A549 (cell line): ENCODE measurements around the gene ZNF275.

Source experiments
- BHLHE40 ChIP-seq: IDR thresholded peaks from 2 replicates; pipeline ENCODE4 v1.6.1; 2012; ENCODE audit warnings: low read depth, low read length, inconsistent platforms
- CHD2 ChIP-seq: fragments of 150-350 bp; IDR thresholded peaks from 2 replicates; pipeline ENCODE4 v1.6.1; 2014; ENCODE audit warnings: low read length; ENCODE audit not compliant: partially characterized antibody
- EP300 ChIP-seq, 2 experiments: fragments of >200 bp; sonication (Bioruptor Twin); formaldehyde crosslinking; IDR thresholded peaks; 2 replicates in 1 of 2; 3 replicates in 1 of 2; pipeline ENCODE4 v1.6.1; 2016 to 2017
- ESRRA ChIP-seq: fragments of 150-350 bp; IDR thresholded peaks from 2 replicates; pipeline ENCODE4 v1.6.1; 2014; ENCODE audit warnings: mild to moderate bottlenecking, low read length, borderline replicate concordance
- FOSB ChIP-seq: fragments of 250-450 bp; sonication (Bioruptor Pico); IDR thresholded peaks from 2 replicates; pipeline ENCODE4 v1.5.0; 2020; ENCODE audit warnings: mild to moderate bottlenecking, moderate library complexity
- HOXA7 ChIP-seq: fragments of 250-450 bp; sonication (Bioruptor Pico); IDR thresholded peaks from 2 replicates; pipeline ENCODE4 v1.5.0; 2020; ENCODE audit warnings: mild to moderate bottlenecking, moderate library complexity
- MAFK ChIP-seq: fragments of 450-650 bp; IDR thresholded peaks from 2 replicates; pipeline ENCODE4 v1.6.1; 2014; ENCODE audit not compliant: partially characterized antibody
- POLR2A ChIP-seq: IDR thresholded peaks from 2 replicates; pipeline ENCODE4 v1.6.1; 2012; ENCODE audit warnings: mild to moderate bottlenecking, low read length
- RAD21 ChIP-seq, 2 experiments: fragments of >200 bp in 1 of 2; sonication (Bioruptor Twin) in 1 of 2; formaldehyde crosslinking in 1 of 2; IDR thresholded peaks in 1 of 2; conservative IDR thresholded peaks in 1 of 2; 2 replicates in 1 of 2; 3 replicates in 1 of 2; pipeline ENCODE4 v1.6.1; 2012 to 2018; ENCODE audit warnings: inconsistent platforms in 1 of 2
- REST ChIP-seq: fragments of 200-600 bp; sonication (generic); IDR thresholded peaks from 2 replicates; pipeline ENCODE4 v1.6.1; 2016; ENCODE audit warnings: antibody characterized with exemption, mild to moderate bottlenecking, moderate library complexity
- USF2 ChIP-seq: fragments of 450-650 bp; IDR thresholded peaks from 2 replicates; pipeline ENCODE4 v1.6.1; 2014; ENCODE audit warnings: antibody characterized with exemption
- TF ChIP-seq, protein P1 (sequence below): fragments of >200 bp; sonication (Bioruptor Twin); formaldehyde crosslinking; IDR thresholded peaks from 3 replicates; pipeline ENCODE4 v1.5.1; 2016
- TF ChIP-seq, protein P2 (sequence below): fragments of 250-450 bp; sonication (Bioruptor Pico); IDR thresholded peaks from 2 replicates; pipeline ENCODE4 v1.5.0; 2021; ENCODE audit warnings: mild to moderate bottlenecking, moderate library complexity, borderline replicate concordance

DNA sequence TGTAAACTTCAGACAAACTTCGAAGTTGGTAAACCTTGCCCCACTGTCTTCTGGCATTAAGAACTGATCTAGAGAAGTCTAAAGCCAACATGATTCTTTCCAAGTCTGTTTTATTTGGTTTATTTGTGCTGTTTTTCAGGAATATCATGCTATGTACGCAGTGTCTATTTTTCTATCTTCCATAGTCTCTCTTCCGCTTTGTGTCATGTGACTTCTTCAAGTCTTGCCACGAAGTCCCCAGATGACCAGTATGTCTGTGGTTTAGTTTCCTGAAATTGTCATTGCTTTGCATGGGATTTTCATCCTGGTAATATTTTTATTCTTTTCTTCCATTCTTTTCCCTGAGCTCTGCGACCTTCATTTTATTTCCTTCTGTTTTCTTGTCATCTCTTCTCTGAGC, 52.1 kb downstream of the ZNF275 start:
- TF ChIP-seq POLR2A (no peak), USF2 (no peak), ESRRA (no peak), BHLHE40 (no peak), EP300 (IDR thresholded peaks at IDR 0.05) (no peak), CHD2 (no peak), RAD21 (conservative IDR thresholded peaks at IDR 0.05 in 1 of 2, IDR thresholded peaks at IDR 0.05 in 1 of 2) (no peak), FOSB (no peak), REST (no peak), MAFK (no peak), HOXA7 (no peak)
- TF ChIP-seq, protein P1, sequence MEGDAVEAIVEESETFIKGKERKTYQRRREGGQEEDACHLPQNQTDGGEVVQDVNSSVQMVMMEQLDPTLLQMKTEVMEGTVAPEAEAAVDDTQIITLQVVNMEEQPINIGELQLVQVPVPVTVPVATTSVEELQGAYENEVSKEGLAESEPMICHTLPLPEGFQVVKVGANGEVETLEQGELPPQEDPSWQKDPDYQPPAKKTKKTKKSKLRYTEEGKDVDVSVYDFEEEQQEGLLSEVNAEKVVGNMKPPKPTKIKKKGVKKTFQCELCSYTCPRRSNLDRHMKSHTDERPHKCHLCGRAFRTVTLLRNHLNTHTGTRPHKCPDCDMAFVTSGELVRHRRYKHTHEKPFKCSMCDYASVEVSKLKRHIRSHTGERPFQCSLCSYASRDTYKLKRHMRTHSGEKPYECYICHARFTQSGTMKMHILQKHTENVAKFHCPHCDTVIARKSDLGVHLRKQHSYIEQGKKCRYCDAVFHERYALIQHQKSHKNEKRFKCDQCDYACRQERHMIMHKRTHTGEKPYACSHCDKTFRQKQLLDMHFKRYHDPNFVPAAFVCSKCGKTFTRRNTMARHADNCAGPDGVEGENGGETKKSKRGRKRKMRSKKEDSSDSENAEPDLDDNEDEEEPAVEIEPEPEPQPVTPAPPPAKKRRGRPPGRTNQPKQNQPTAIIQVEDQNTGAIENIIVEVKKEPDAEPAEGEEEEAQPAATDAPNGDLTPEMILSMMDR, result no peak
- TF ChIP-seq, protein P2, sequence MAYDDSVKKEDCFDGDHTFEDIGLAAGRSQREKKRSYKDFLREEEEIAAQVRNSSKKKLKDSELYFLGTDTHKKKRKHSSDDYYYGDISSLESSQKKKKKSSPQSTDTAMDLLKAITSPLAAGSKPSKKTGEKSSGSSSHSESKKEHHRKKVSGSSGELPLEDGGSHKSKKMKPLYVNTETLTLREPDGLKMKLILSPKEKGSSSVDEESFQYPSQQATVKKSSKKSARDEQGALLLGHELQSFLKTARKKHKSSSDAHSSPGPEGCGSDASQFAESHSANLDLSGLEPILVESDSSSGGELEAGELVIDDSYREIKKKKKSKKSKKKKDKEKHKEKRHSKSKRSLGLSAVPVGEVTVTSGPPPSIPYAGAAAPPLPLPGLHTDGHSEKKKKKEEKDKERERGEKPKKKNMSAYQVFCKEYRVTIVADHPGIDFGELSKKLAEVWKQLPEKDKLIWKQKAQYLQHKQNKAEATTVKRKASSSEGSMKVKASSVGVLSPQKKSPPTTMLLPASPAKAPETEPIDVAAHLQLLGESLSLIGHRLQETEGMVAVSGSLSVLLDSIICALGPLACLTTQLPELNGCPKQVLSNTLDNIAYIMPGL (CRISPR knock-in tag), result no peak
